Spleen (tissue), 11 donors: ENCODE results near the gene RAB40C. TPM values are rescaled to one million over a fixed set of nuclear protein-coding genes. Genes with fewer than 3 reads are reported as not detected.

Experiments used
- DNase-seq: peaks from one replicate; pipeline ENCODE4 v3.0.0-alpha.2; 2020
- H3K27ac ChIP-seq, 8 donors: fragments of 200-600 bp; sonication (generic) in 7 of 8; 1 replicate in 4 of 8; 2 replicates in 4 of 8; pipeline versions ENCODE4 v1.5.0 to v1.8.0; 2016 to 2021; ENCODE audit warnings: inconsistent platforms in 4 of 8, mild to moderate bottlenecking in 4 of 8, moderate library complexity in 1 of 8
- H3K27me3 ChIP-seq, 7 donors: fragments of 200-600 bp; sonication (generic) in 6 of 7; replicated peaks in 1 of 7; 1 replicate in 4 of 7; 2 replicates in 3 of 7; pipeline versions ENCODE4 v1.5.0 to v1.8.0; 2016 to 2021; ENCODE audit warnings: inconsistent platforms in 3 of 7, mild to moderate bottlenecking in 1 of 7
- H3K36me3 ChIP-seq, 6 donors: fragments of 200-600 bp; sonication (generic) in 5 of 6; 1 replicate in 4 of 6; 2 replicates in 2 of 6; pipeline versions ENCODE4 v1.5.0 to v1.8.0; 2016 to 2021; ENCODE audit warnings: inconsistent platforms in 2 of 6
- H3K4me1 ChIP-seq, 6 donors: fragments of 200-600 bp; sonication (generic) in 5 of 6; 1 replicate in 3 of 6; 2 replicates in 3 of 6; pipeline versions ENCODE4 v1.5.0 to v1.8.0; 2016 to 2021; ENCODE audit warnings: inconsistent platforms in 3 of 6
- H3K4me3 ChIP-seq, 8 donors: fragments of 200-600 bp; sonication (generic) in 7 of 8; 1 replicate in 4 of 8; 2 replicates in 4 of 8; pipeline versions ENCODE4 v1.5.0 to v1.8.0; 2016 to 2021; ENCODE audit warnings: inconsistent platforms in 4 of 8, mild to moderate bottlenecking in 4 of 8, moderate library complexity in 2 of 8
- H3K9me3 ChIP-seq, 8 donors: fragments of 200-600 bp; sonication (generic) in 7 of 8; 1 replicate in 4 of 8; 2 replicates in 4 of 8; pipeline versions ENCODE4 v1.5.0 to v1.8.0; 2016 to 2021; ENCODE audit warnings: inconsistent platforms in 4 of 8
- POLR2A ChIP-seq, 3 donors: fragments of 450-650 bp; IDR thresholded peaks; one replicate each; pipeline ENCODE4 v1.5.1; 2017; ENCODE audit warnings: antibody characterized with exemption in 3 of 3, mild to moderate bottlenecking in 1 of 3
- POLR2AphosphoS5 ChIP-seq, 3 donors: sonication (generic); formaldehyde crosslinking; IDR thresholded peaks; one replicate each; pipeline ENCODE4 v1.5.1; 2017; ENCODE audit warnings: antibody characterized with exemption in 3 of 3
- WGBS, 5 donors: extraction: QIAGEN DNeasy Blood & Tissue Kit in 3 of 5; methylation state at CpG; one replicate each; pipeline versions ENCODE4 v1.1.5 to v1.1.7; 2013 to 2018; 5-methylcytosine and 5-hydroxymethylcytosine counted together
- intact Hi-C: fragments of 100-400 bp; cut with DNase I; formaldehyde crosslinking; loops from one replicate; pipeline ENCODE4 v1.15.0; 2023; ENCODE audit warnings: low total_unique reads
- polyA plus RNA-seq, 3 donors: library from polyadenylated mRNA; stranded (reverse); fragments of 200-250 nt; gene quantifications; one replicate each; pipeline ENCODE4 v1.2.1, GENCODE V29; 2013
- total RNA-seq, 7 donors: library from RNA; depleted of rRNA in 3 of 7; stranded (reverse); fragments of >200 nt in 3 of 7; fragmentation: NEBNext Ultra II Directional in 4 of 7; extraction: Animal tissue kit (Norgen Biotek cat#: 25700) in 4 of 7; gene quantifications; one replicate each; pipeline versions ENCODE4 v1.1.0 to v1.2.1, GENCODE V29; 2016 to 2021
- TF ChIP-seq, protein P1 (sequence below), 11 experiments: fragments of 200-600 bp in 7 of 11; fragments of 450-650 bp in 4 of 11; sonication (generic) in 4 of 11; IDR thresholded peaks in 8 of 11; conservative IDR thresholded peaks in 3 of 11; 1 replicate in 7 of 11; 2 replicates in 4 of 11; pipeline versions ENCODE4 v1.4.0 to v1.8.0; 2016 to 2021; ENCODE audit warnings: antibody characterized with exemption in 11 of 11, inconsistent platforms in 4 of 11, mild to moderate bottlenecking in 1 of 11
- donor health status: healthy with polysubstance abuse.
- donor health status: DM: no; HTN: no; CAD: no; lungs with moderate emphysema.
- donor health status: DM: no; HTN: no; CAD: no.
- donor health status: Bipolar disorder and iron deficiency.
- donor health status: healthy.
- donor health status: DM: no; HTN: no; CAD: no.
- donor health status: DM: yes; HTN: yes; CAD: no.

The RAB40C gene
- total and polyA plus RNA-seq, 10 donors: 8.1 to 21.6 (median 15.2) TPM

- peak overlapping the region in 6 of 8 donors; percentile 8 to 61 (median 30) for H3K4me3 ChIP-seq
- 4 to 32% (median 16%) methylated on average over 8 to 38 of the region's 43 CpGs for WGBS, 5 donors
- intact Hi-C loops: no loop called here
These were observed 70.8 kb downstream of the RAB40C start for GRCh38 chr16:660459-661183.

DNA sequence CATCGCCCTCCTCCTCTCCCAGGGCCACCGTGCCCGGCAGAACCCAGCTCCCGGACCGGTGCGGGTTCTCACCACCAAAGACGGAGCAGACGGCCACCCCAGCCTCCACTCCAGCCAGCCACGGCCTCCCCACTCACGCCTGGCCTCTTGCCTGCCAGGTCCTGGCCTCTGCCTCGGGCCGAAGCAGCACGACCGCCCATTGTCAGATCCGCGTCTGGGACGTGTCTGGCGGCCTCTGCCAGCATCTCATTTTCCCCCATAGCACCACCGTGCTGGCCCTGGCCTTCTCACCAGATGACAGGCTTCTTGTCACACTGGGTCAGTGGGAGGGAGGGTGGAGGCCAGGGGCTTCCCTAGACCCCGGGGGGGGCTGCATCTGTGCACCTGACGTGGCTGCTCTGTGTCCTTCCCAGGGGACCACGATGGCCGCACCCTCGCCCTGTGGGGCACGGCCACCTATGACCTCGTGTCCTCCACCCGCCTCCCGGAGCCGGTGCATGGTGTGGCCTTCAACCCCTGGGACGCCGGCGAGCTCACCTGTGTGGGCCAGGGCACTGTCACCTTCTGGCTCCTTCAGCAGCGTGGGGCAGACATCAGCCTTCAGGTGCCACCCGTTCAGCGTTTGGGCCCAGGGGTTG, 71.4 kb downstream of the RAB40C start:
- Histone ChIP-seq H3K36me3 (peaks cover 0 to 24% (median 0%) of the 10 kb centered on the region in 6 donors), H3K27ac (peak overlapping the region in 6 of 8 donors; percentile 35 to 84 (median 76)), H3K9me3 (no peaks in the 10 kb centered on the region), H3K27me3 (no peaks in the 10 kb centered on the region), H3K4me1 (peaks cover 9 to 23% (median 16%) of the 10 kb centered on the region in 6 donors), H3K4me3 (peak overlapping the region in 1 of 8 donors; percentile 61)
- intact Hi-C loops: no loop called here
- DNase-seq: no peak
- no peak for TF ChIP-seq POLR2AphosphoS5 (IDR thresholded peaks at IDR 0.05)
- TF ChIP-seq, protein P1, sequence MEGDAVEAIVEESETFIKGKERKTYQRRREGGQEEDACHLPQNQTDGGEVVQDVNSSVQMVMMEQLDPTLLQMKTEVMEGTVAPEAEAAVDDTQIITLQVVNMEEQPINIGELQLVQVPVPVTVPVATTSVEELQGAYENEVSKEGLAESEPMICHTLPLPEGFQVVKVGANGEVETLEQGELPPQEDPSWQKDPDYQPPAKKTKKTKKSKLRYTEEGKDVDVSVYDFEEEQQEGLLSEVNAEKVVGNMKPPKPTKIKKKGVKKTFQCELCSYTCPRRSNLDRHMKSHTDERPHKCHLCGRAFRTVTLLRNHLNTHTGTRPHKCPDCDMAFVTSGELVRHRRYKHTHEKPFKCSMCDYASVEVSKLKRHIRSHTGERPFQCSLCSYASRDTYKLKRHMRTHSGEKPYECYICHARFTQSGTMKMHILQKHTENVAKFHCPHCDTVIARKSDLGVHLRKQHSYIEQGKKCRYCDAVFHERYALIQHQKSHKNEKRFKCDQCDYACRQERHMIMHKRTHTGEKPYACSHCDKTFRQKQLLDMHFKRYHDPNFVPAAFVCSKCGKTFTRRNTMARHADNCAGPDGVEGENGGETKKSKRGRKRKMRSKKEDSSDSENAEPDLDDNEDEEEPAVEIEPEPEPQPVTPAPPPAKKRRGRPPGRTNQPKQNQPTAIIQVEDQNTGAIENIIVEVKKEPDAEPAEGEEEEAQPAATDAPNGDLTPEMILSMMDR (IDR thresholded peaks at IDR 0.05 in 8 of 11, conservative IDR thresholded peaks at IDR 0.05 in 3 of 11): peak in 3 of 11 experiments; percentile 3 to 27 (median 24)
- 62 to 76% (median 74%) methylated on average over 31 to 35 of the region's 35 CpGs for WGBS, 5 donors

More at GRCh38 chr16:660459-661183, 70.8 kb downstream of the RAB40C start:
- Histone ChIP-seq H3K9me3 (no peaks in the 10 kb centered on the region), H3K27me3 (no peaks in the 10 kb centered on the region), H3K4me1 (peaks cover 9 to 22% (median 16%) of the 10 kb centered on the region in 6 donors), H3K27ac (peak overlapping the region in 7 of 8 donors; percentile 53 to 84 (median 78)), H3K36me3 (peaks cover 0 to 31% (median 0%) of the 10 kb centered on the region in 6 donors)
- peak; percentile 95 for DNase-seq
- no peak for TF ChIP-seq POLR2A (IDR thresholded peaks at IDR 0.05)
- TF ChIP-seq, protein P1 (IDR thresholded peaks at IDR 0.05 in 8 of 11, conservative IDR thresholded peaks at IDR 0.05 in 3 of 11): peak; percentile 4 to 83 (median 67)
- peak; percentile 64 to 84 (median 70) for TF ChIP-seq POLR2AphosphoS5 (IDR thresholded peaks at IDR 0.05)

GRCh38 chr16:662095-662494, 72.2 kb downstream of the RAB40C start:
- no peak for DNase-seq
- WGBS, 5 donors: 94 to 97% (median 95%) methylated on average over 9 to 19 of the region's 19 CpGs
- H3K9me3 ChIP-seq: no peaks in the 10 kb centered on the region

More at GRCh38 chr16:662095-662494, 72.2 kb downstream of the RAB40C start:
- Histone ChIP-seq H3K4me1 (peaks cover 10 to 31% (median 20%) of the 10 kb centered on the region in 6 donors), H3K27ac (no peak overlapping the region), H3K4me3 (no peak overlapping the region), H3K27me3 (no peaks in the 10 kb centered on the region), H3K36me3 (peaks cover 0 to 17% (median 0%) of the 10 kb centered on the region in 6 donors)
- intact Hi-C loops: no loop called here
- no peak for TF ChIP-seq POLR2A (IDR thresholded peaks at IDR 0.05)
- TF ChIP-seq, protein P1 (IDR thresholded peaks at IDR 0.05 in 8 of 11, conservative IDR thresholded peaks at IDR 0.05 in 3 of 11): no peak
- no peak for TF ChIP-seq POLR2AphosphoS5 (IDR thresholded peaks at IDR 0.05)
